Measurements from ENCODE around the gene ADAT1.

DNA sequence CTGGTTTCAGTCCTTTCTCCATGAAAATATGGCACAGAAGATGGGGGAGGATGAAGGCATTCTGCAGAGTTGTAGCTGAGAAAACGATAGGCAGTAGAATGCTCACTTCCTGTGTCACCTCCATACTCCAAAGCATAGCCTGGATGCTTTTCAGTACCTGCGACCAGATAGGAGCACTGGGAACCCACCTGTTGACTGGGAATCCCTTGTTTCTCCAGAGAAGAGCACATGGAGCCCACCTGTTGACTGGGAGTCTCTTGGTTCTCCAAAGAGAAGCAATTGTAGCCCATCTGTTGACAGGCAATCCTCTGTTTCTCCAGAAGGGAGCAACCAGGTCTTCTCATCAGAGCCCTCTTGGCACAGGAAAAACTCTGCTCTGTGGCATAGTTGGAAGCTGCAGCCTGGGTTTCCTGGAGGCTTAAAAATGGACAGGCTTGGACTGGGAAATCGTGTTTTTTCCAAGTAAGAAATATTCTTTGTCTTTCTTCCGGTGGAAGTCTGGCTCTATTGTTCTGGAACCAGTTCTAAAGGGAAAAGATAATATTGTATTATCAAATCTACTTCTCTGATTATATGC is 37.7 kb upstream of the ADAT1 start:
- no peak for TF ChIP-seq TAF1 (IDR thresholded peaks at IDR 0.05; ENCODE audit: borderline replicate concordance, low read depth, low read length)
- no peak for TF ChIP-seq POLR2A (IDR thresholded peaks at IDR 0.05; ENCODE audit: low read depth, low read length)
- TF ChIP-seq POLR2AphosphoS5 (IDR thresholded peaks at IDR 0.05; ENCODE audit: low read depth, low read length): no peak

All from GM12892 (cell line).